NCI-H2196 (cell line): ENCODE results near the gene RHOXF2.
"Not testable (repeated sequence)": the region's sequence is repeated elsewhere in the genome, so short reads cannot be mapped to it uniquely, and the experiment has no call there.

ENCODE experiments used
- DNase-seq: peaks from one replicate; lab custom pipeline; 2025; ENCODE audit not compliant: unreplicated experiment; lab: John Stamatoyannopoulos, UW

RHOXF2 gene, protein sequence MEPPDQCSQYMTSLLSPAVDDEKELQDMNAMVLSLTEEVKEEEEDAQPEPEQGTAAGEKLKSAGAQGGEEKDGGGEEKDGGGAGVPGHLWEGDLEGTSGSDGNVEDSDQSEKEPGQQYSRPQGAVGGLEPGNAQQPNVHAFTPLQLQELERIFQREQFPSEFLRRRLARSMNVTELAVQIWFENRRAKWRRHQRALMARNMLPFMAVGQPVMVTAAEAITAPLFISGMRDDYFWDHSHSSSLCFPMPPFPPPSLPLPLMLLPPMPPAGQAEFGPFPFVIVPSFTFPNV

DNA sequence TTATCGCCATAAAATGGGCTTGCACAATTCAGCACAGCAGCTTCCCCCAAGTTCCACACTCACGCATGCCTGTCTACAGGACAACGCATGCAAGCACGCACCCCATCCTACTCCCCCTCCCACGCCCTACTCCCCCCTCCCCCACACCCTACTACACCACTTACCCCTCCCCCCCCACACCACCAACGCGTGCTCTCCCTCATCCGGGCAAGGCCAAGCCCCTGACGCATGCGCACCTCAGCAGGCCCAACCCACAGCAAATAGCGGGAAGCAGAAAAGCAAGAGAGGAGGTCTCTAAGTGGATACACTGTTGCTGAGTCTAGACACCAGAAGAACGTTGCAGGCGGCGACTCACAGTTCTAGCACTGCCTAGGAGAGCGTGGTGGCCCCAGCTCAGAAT, at the start of gene RHOXF2:
TSS of gene RHOXF2 (plus strand) at position 301 of the 400 bp plus-strand sequence. CDS start 138 bp downstream, outside the sequence.
- not testable (repeated sequence) for DNase-seq

DNA sequence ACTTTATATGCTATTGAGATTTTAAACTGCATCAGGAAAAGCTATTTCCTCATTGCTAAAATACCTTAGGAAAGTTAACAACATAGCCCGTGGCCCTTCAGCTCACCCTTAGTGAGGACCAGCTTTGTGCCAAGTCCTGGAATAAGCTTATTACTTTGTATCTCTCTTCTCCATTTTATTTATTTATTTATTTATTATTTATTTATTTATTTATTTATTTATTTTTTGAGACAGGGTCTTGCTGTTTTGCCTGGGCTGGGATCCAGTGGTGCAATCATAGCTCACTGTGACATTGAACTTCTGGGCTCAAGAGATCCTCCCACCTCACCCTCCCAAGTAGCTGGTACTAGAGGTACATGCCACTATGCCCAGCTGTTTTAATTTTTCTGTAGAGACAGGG, 49.0 kb upstream of the RHOXF2 start:
- no peak for DNase-seq

DNA sequence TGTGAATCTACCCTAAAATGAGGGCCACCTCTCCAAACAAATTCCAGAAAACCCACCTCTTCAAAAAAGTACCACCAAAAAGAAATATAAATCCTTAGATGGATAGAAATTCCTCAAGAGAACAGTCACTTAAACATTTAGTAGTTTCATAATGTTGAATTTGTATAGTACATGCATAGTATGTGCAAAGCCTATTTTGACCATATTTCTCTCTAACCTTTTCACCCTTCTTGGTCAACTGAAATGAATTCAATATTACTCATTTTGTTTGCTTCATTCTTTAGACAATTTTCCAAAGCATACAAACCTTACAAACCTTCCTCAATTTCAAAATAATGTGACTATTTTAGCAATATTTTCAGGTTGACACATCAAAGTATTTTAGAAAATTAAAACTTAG, 46.8 kb upstream of the RHOXF2 start:
- DNase-seq = no peak

DNA sequence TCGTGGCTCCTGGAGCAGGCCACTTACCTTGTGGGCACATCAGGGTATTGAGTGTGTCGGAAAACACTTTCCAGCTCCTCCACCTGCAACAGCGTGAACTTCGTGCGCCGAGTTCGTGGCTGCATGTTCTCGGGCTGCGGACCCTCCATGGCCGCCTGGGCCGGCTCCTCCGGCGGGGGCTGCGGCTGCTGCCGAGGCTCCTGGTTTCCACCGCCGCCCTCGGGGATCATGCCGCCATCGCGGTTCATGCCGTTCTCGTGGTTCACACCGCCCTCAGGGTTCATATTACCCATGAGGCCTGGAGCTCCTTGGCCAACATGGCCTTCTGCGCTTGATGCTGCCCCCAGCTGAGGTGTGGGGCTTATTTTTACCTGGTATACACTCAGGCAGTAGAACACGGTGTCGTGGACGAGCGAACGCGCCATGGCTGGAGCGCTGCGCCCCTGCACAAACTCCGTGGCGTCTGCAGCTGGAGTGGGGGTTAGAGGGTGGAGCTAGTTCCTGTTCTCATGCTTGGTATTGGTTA, 42.9 kb upstream of the RHOXF2 start, which contains the start of gene RHOXF1:
TSS of gene RHOXF1 (minus strand) at position 476 of the 526 bp plus-strand sequence. CDS start at position 425, 51 bp downstream.
- DNase-seq = no peak

DNA sequence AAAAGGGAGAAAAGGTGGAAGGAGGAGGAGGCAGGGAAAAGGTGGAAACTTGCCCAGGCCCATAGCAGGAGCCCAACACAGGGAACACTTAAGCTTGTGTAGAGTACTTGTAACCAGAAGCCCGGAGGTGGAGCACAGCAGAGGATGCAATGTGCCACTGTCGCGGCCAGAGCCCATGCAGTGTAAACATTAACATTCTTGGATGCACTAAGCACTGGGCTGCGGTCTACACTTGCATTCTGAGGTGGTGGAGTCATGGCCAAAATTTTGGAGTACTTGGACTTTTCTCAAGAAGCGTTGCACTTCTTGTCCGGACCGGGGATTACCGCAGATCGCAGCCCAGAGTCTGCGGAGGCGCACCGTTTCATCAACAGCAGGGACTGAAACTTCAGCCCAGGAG, 38.2 kb upstream of the RHOXF2 start:
- DNase-seq = no peak

DNA sequence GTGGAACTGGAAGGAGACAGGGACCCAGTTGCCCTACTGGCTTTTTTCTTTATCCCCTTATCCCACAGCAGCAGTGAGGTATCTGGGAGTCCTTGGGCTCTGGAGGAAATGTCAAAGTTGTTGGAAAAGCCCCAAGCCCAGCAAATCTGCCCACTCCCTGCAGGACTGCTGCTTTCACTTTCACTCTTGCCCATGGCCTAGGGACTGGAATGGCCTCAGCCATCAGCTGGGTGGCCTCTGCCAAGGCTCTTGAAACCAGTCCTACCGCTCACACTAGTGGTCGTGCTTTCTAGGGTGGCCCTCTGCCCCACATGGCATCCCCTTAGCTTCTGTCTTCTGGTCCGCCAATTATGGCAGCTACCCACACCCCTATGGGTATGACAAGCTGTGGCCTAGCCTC, 33.0 kb upstream of the RHOXF2 start:
- no peak for DNase-seq

DNA sequence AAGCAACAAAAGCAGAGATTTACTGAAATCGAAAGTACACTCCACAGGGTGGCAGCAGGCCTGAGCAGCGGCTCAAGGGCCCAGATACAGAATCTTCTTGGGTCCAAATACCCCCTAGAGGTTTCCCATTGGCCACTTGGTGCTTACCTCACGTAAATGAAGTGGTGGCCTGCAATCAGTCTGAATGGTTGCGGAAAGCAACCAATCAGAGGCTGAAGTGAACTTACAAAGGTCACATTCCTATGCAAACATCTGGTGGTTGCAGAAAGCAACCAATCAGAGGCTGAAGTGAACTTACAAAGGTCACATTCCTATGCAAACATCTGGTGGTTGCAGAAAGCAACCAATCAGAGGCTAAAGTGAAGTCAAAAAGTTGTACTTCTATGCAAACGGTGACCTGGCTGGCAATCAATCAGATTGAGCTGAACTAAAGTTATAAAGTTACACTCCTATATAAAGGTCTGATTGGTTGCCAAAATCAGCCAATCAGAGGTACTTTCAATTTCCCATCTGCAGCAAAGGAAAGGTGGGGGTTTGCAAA, 30.0 kb upstream of the RHOXF2 start:
- DNase-seq = not testable (repeated sequence)

DNA sequence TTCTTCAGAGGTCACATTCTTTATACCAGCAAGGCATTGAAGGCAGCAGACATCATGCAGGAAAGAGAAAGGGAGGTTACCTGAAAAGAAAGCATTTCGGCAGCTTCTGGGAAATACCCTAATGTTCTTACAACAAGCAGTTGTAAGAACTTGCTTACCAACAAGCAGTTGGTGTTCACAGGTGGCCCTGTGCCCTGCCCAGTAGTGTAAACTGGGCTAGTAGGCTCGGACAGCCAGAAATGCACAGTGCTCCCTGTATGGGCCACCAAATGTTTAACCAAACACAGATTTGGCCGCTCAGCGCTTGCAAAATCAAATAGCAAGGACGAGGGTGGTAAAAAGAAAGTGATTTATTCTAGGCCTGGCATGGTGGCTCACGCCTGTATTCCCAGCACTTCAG, 22.3 kb upstream of the RHOXF2 start:
- no peak for DNase-seq

DNA sequence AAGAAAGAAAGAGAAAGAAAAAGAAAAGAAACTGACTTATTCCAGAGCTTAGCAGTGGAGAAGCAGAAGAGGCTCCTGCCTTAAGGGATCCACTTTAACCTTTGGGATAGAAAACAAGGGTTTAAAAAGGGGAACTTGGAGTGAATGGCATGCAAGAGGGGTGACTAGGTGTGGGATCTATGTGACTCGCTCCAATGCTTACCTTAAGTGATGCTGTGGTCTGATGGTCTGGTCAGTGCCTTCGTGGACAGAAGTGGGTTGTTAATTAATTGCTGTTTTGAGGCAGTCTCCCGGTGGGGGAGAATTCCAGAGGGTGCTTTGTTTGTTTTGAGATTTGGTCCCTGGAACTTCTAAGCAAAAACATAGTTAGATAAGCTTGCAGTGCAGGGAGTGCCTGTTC, 21.6 kb upstream of the RHOXF2 start:
- DNase-seq = no peak

DNA sequence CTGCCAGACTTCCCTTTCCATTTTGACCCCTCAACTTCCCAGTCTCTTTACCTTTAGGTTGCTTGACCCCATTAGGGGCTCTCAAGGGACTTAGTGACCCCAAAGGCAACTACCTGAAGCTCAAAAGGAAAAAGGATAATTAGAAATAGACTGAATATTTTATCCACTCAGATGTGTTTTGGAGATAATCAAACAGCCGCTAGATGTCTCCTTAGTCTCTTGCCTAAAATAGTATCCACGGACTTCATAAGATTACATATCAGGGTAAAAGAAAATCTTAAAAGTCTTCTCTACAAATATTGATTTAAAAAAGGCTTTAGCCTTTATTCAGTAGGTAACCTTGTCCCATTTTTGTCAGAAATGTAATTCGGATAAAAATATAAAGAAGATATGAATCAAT, 21.0 kb upstream of the RHOXF2 start:
- no peak for DNase-seq

DNA sequence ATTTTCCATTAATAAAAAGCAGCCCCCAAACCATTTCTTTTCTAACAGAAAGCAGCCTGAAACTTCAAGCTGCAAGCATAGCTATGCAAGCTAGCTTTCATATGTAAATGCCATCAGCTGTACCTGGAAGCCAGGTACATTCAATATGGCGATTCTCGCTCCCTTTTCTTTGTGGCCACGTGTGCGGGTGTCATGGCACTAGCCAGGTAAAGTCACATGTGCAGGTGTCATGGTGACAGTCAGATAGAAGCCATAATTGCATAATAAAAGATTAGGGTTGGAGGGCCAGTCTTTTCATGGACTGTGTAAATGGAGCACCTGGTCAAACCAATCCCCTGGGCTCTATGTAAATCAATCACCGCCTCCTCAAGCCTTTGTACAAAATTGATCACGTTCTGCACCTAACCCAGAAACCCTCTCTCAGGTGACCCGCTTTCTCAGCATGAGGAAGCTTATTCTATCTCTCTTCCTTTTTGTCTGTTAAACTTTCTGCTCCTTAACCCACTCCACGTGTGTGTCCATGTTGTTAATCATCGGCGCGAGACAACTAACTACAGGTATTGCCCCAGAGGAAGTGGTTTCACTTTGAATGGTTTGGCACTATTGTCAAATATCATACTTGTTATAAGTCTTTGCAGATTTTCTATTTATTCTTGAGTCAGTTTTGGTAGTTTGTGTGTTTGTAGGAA, 18.0 kb upstream of the RHOXF2 start:
- DNase-seq = no peak

DNA sequence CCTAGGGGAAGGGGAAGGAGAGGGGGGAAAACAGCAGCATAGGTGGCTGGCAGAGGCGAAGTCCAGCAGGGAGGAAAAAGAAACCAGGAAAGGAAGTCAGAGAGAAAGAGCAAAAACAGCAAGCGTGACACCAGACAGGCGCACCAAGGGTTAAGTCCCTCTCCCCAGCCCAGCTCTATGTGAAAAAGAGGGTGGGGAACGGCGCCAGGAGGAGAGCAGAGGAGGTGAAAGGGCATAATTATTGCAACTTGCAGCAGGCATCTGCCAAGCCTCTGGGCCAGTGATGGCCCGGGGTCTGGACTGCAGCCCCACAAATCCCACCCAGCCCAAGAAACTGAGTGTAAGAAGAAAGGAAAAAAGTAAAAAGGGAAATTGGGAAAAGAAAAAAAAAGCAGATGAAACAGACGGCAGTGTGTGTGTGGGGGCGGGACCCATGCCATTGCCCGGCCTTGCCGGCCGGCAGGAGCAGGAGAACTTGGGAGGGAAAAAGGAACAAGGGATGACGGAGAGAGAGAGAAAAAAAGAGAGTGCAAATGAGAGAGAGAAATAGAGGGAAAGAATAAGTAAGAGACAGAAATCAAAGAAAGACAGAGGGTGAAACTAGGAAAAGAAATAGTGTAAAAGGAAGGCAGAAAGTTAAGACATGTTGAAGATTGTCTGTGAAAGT, 14.1 kb upstream of the RHOXF2 start:
- no peak for DNase-seq

DNA sequence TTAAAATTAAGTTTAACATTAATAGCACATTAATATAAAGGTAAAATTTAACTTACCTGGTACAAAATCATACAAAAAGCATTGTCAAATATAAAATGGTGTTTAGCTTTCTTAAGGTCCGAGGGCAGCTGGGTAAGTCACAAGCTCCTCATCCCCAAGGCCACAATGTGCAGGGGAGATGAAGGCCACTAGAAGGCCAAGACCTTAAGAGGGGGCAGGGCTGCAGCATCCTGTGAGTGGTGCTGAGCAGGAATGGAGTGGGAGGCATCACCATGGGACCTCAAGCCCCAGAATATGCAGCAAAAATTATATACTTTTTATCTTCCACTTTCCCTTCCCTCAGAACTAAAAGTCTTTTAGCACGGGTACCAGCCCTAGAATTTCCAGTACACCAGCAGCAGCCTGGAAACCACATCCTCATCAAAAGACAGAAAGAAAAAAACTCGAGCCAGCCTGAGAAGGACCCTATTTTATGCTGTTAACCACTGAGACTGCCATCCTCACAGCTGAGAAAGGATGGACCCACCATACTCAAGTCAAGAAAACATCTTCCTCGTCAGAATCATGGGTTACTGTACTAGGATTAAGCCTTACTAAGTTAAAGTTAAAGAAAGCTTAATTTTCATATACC, 13.0 kb upstream of the RHOXF2 start:
- no peak for DNase-seq

DNA sequence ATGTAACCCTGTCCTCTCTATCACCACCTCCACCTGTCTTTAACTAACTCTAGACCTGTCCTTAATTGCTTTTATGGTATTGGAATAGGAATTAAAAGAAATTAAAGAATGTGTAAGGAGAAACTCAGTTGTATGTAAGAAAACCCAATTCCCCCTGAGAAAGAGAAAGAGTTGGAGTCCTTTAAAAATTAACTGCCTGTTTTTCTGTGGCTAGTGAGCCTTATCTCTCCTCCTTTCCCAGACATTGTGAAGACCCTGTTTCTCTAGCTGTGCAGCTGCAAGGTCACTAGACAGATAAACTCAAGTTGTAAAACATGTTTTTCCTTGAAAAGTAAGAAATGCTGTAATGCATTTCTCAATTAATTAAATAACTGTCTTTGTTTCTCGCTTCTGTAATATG, 12.1 kb upstream of the RHOXF2 start:
- not testable (repeated sequence) for DNase-seq

DNA sequence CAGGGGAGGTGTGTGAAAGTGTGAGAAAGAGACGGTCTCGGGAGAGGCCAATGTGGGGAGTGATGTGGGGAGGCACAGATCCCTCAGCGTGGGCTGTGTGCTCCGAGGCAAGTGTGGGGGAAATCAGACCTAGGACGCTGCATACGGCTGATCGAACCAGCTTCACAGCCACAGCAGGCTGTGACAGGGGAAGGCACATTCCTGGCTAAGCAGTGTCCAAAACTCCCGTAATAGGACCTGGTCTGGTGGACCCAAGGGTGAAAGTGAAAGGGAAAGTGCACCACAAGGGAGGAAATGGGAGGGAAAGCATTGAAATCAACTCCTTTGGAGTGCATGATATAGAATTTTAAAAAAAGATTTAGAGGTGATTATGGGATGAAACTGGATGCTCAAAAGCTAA, 10.9 kb upstream of the RHOXF2 start:
- DNase-seq = no peak

DNA sequence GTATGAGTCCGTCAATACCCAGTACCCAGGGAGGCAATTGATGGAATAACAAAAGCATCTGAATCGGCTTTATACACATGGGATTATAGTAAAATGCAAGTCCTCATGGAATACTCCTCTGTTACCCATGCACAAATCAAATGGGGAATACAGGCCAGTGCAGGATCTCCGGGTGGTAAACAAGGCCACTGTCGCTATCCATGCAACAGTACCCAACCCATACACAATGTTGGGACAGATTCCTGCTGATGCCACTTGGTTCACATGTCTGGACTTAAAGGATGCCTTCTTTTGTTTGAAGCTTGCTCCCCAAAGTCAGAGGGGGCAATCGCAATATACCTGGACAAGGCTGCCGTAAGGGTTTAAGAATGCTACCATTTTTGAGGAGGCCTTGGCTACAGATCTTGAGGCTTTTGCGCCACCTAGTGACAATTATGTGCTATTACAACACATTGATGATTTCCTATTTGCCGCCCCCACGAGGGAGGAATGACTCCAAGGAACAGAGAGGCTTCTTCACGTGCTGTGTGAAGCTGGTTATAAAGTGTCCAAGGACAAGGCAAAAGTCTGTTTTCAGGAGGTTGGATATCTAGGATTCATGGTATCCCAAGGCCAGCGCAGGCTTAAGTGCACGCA, 8.2 kb upstream of the RHOXF2 start:
- DNase-seq = not testable (repeated sequence)

DNA sequence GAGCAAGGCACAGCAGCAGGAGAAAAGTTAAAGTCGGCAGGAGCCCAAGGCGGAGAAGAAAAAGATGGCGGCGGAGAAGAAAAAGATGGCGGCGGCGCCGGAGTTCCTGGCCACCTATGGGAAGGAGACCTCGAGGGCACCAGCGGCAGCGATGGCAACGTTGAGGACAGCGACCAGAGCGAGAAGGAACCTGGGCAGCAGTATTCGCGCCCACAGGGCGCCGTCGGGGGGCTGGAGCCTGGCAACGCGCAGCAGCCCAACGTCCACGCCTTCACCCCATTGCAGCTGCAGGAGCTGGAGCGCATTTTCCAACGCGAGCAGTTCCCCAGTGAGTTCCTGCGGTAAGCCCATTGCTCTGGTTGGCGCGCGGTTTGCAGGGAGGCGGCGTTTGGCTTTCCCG, 673 bp downstream of the RHOXF2 start:
- not testable (repeated sequence) for DNase-seq

DNA sequence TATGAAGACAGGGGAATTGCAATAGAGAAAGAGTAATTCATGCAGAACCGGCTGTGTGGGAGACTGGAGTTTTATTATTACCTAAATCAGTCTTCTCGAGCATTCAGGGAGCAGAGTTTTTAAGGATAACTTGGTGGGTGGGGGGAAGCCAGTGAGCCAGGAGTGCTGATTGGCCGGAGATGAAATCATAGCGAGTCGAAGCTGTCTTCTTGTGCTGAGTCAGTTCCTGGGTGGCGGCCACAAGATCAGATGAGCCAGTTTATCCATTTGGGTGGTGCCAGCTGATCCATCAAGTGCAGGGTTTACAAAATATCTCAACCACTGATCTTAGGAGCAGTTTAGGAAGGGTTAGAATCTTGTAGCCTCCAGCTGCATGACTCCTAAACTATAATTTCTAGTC, 34.8 kb downstream of the RHOXF2 start:
- not testable (repeated sequence) for DNase-seq

DNA sequence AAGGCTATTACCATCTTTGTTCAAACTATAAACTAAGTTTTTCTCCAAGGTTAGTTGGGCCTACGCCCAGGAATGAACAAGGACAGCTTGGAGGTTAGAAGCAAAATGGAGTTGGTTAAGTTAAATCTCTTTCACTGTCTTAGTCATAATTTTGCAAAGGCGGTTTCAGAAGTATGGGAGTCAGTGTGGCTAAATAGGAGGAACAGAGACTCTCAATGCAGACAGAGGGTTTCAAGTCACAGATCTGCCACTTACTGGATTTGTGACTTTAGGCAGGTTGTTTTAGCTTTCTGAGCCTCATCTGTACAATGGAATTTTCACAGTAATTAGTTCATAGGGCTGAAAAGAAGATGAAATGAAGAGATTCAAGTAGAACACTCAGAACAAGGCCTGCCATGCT, 35.3 kb downstream of the RHOXF2 start:
- DNase-seq = not testable (repeated sequence)

DNA sequence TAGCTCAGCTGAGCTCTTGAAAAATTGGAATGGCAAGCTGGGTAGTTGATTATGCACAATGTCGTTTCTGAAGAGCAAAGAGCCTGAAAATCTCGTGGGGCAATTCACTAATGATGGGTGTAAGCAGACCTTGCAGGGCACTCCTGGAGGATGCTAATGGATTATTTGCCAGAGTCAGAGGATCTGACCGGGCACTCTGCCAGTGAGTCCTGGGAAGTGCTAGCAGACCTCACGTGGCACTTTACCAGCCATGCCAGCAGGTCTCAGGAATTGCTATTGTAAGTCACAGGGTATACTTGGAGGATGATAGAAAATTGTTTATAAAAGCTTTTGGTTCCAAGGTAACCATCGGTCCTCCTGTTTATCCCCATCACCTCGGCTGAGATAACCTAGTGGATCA, 37.4 kb downstream of the RHOXF2 start:
- not testable (repeated sequence) for DNase-seq
